MM.1S (cell line): ENCODE data around the gene SLC13A3.

Source experiments
- DNase-seq: peaks from one replicate; pipeline ENCODE4 v3.0.0-alpha.2; 2015
- H2AFZ ChIP-seq: fragments of 300-600 bp; sonication (generic); 2 replicates; pipeline ENCODE4 v1.6.0; 2016; ENCODE audit warnings: antibody characterized with exemption, low read length
- H3F3A ChIP-seq: fragments of 300-600 bp; sonication (generic); 2 replicates; pipeline ENCODE4 v1.6.1; 2016; ENCODE audit warnings: mild to moderate bottlenecking, antibody characterized with exemption, low read length, moderate library complexity, mixed read lengths; ENCODE audit not compliant: insufficient read depth
- H3K27ac ChIP-seq: fragments of 300-600 bp; sonication (generic); 2 replicates; pipeline ENCODE4 v1.5.1; 2016; ENCODE audit warnings: mild to moderate bottlenecking, low read length
- H3K27me3 ChIP-seq: fragments of 300-600 bp; sonication (generic); replicated peaks from 2 replicates; pipeline ENCODE4 v1.6.0; 2016; ENCODE audit warnings: low read length; ENCODE audit not compliant: insufficient read depth
- H3K36me3 ChIP-seq: fragments of 300-600 bp; sonication (generic); replicated peaks from 2 replicates; pipeline ENCODE4 v1.6.1; 2016; ENCODE audit warnings: mild to moderate bottlenecking, low read length, mixed read lengths; ENCODE audit not compliant: insufficient read depth
- H3K4me1 ChIP-seq: fragments of 300-600 bp; sonication (generic); 2 replicates; pipeline ENCODE4 v1.6.1; 2016; ENCODE audit warnings: low read length, mixed read lengths
- H3K4me2 ChIP-seq: fragments of 300-600 bp; sonication (generic); 2 replicates; pipeline ENCODE4 v1.6.0; 2016; ENCODE audit warnings: low read depth, low read length
- H3K4me3 ChIP-seq: fragments of 300-600 bp; sonication (generic); 2 replicates; pipeline ENCODE4 v1.5.1; 2016; ENCODE audit warnings: low read length, mixed read lengths
- H3K79me2 ChIP-seq: fragments of 300-600 bp; sonication (generic); 2 replicates; pipeline ENCODE4 v1.6.1; 2016; ENCODE audit warnings: mixed run types, low read length, mixed read lengths
- H3K9ac ChIP-seq: fragments of 300-600 bp; sonication (generic); 2 replicates; pipeline ENCODE4 v1.6.1; 2016; ENCODE audit warnings: low read length, mixed read lengths
- H3K9me2 ChIP-seq: fragments of 300-600 bp; sonication (generic); replicated peaks from 2 replicates; pipeline ENCODE4 v1.6.1; 2016; ENCODE audit warnings: mild to moderate bottlenecking, low read length, mixed read lengths; ENCODE audit not compliant: insufficient read depth
- H3K9me3 ChIP-seq: fragments of 300-600 bp; sonication (generic); replicated peaks from 2 replicates; pipeline ENCODE4 v1.6.1; 2016; ENCODE audit warnings: mild to moderate bottlenecking, low read length, mixed read lengths; ENCODE audit not compliant: insufficient read depth
- H4K20me1 ChIP-seq: fragments of 300-600 bp; sonication (generic); 2 replicates; pipeline ENCODE4 v1.6.1; 2016; ENCODE audit warnings: mild to moderate bottlenecking, low read length, moderate library complexity, mixed read lengths; ENCODE audit not compliant: insufficient read depth
- EZH2 ChIP-seq: fragments of 300-600 bp; sonication (generic); optimal IDR thresholded peaks from 2 replicates; pipeline ENCODE3; 2017; ENCODE audit warnings: low read depth, mild to moderate bottlenecking, antibody characterized with exemption, low read length, mixed read lengths
- EZH2phosphoT487 ChIP-seq: fragments of 300-600 bp; sonication (generic); IDR thresholded peaks from 2 replicates; pipeline ENCODE4 v1.6.1; 2018; ENCODE audit warnings: antibody characterized with exemption, low read length
- TF ChIP-seq, protein P1 (sequence below): fragments of 300-600 bp; sonication (generic); IDR thresholded peaks from 2 replicates; pipeline ENCODE4 v1.5.1; 2016; ENCODE audit warnings: antibody characterized with exemption, low read length, mixed read lengths

Gene SLC13A3

DNA sequence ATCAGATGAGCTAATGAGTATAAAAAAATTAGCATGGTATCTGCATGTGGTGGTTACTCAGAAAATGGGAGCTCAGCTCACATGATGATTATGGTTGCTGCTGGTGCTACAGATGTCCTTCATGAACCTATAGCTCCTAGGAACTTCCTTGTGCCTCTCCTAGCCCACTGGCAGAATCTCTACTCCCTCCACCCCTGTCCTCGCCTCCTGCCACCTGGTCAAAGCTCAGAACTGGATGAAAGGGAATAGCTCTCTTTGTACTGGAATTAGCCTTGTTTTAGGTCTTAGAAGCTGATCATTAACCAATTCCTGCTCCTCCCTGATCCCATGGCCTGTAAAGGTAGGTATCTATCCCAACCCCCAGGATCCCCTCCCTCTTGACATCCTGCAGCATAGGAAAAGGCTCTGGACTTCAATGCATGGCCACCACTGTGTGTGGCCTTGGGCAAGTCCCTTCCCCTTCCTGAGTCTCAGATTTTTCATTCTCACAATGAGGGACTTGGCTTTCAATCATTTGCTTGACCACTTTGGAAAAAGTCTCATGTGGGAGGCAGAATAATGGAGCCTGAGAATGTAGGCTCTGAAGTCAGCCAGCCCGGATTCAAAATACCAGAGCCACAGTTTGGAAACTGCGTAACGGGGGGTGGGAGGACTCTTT, 43.9 kb downstream of the SLC13A3 start:
- TF ChIP-seq EZH2: no peak
- TF ChIP-seq, protein P1, sequence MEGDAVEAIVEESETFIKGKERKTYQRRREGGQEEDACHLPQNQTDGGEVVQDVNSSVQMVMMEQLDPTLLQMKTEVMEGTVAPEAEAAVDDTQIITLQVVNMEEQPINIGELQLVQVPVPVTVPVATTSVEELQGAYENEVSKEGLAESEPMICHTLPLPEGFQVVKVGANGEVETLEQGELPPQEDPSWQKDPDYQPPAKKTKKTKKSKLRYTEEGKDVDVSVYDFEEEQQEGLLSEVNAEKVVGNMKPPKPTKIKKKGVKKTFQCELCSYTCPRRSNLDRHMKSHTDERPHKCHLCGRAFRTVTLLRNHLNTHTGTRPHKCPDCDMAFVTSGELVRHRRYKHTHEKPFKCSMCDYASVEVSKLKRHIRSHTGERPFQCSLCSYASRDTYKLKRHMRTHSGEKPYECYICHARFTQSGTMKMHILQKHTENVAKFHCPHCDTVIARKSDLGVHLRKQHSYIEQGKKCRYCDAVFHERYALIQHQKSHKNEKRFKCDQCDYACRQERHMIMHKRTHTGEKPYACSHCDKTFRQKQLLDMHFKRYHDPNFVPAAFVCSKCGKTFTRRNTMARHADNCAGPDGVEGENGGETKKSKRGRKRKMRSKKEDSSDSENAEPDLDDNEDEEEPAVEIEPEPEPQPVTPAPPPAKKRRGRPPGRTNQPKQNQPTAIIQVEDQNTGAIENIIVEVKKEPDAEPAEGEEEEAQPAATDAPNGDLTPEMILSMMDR: no peak
- TF ChIP-seq EZH2phosphoT487: no peak
- Histone ChIP-seq H4K20me1 (no peaks in the 10 kb centered on the region), H2AFZ (no peak overlapping the region), H3K36me3 (no peaks in the 10 kb centered on the region), H3K4me3 (no peak overlapping the region), H3K27me3 (no peaks in the 10 kb centered on the region), H3K9me3 (no peaks in the 10 kb centered on the region), H3K27ac (no peak overlapping the region), H3K79me2 (no peaks in the 10 kb centered on the region), H3K4me2 (no peak overlapping the region), H3K9me2 (no peaks in the 10 kb centered on the region), H3K9ac (no peak overlapping the region), H3K4me1 (no peaks in the 10 kb centered on the region), H3F3A (no peaks in the 10 kb centered on the region)
- no peak for DNase-seq

DNA sequence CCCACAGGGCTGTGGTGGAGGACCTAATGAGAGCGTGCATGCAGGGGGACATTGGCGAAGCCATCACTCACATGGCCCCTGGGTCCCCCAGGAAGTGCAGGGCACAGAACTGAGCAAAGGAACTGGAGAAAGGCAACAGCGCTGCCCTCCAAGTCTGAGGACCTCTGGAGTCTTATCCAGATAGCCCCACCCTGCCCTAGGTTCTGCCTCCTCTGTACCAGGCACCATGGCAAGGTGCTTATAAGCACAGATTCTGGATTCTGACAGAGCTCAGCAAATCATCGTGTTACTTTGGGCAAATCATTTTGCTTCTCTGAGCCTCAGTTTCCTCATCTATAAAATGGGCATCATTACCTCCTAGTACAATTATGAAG, 44.5 kb downstream of the SLC13A3 start:
- Histone ChIP-seq H3K27ac (no peak overlapping the region), H3K27me3 (no peaks in the 10 kb centered on the region), H3K36me3 (no peaks in the 10 kb centered on the region), H3K79me2 (no peaks in the 10 kb centered on the region), H4K20me1 (no peaks in the 10 kb centered on the region), H3K9me3 (no peaks in the 10 kb centered on the region), H2AFZ (no peak overlapping the region), H3F3A (no peaks in the 10 kb centered on the region), H3K4me3 (no peak overlapping the region), H3K9me2 (no peaks in the 10 kb centered on the region), H3K9ac (no peak overlapping the region), H3K4me1 (no peaks in the 10 kb centered on the region), H3K4me2 (no peak overlapping the region)
- TF ChIP-seq EZH2 (no peak), EZH2phosphoT487 (no peak)
- TF ChIP-seq, protein P1: no peak
- no peak for DNase-seq

DNA sequence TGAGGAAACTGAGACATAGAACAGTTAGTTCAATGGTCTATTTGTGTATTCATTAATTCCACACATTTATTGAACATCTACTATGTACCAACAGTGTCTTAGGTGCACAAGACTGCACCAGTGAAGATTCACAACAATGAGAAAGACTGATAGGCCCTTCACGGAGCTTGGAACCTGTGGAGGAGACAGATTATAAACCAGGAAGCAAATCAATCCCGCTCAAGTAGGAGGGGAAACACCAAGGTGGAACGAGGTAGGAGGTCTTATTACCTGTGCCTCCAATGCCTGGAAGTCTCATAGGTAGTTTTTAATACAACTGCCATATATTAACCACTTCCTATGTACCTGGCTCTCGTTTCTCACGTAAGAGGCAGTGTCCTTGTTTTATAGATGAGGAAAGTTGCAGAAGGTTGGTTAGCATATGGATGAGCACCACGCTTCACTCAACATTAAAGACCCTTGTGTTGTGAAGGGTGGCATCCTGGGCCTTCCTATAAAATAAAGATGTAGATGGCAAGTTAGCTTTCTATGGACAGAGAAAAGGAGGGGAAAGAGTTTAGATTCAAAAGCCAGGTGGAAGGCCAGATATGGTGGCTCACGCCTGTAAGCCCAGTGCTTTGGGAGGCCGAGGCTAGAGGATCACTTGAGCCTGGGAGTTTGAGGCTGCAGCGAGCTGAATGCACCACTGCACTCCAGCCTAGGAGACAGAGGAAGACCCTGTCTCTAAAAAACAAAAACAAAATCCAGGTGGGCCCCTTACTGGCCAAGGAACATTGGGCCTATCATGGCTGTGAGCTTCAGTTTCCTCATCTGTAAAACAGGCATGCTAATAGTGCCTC, 45.1 kb downstream of the SLC13A3 start:
- H3K9me2 ChIP-seq: no peaks in the 10 kb centered on the region
- H3F3A ChIP-seq: no peaks in the 10 kb centered on the region
- no peaks in the 10 kb centered on the region for H3K79me2 ChIP-seq
- no peaks in the 10 kb centered on the region for H3K4me1 ChIP-seq
- no peak overlapping the region for H3K4me2 ChIP-seq
- no peak for DNase-seq
- H3K9ac ChIP-seq: no peak overlapping the region
- TF ChIP-seq, protein P1: no peak
- TF ChIP-seq EZH2phosphoT487: no peak
- no peak for TF ChIP-seq EZH2
- no peak overlapping the region for H3K4me3 ChIP-seq
- no peak overlapping the region for H2AFZ ChIP-seq
- H3K27ac ChIP-seq: no peak overlapping the region
- no peaks in the 10 kb centered on the region for H3K27me3 ChIP-seq
- H3K9me3 ChIP-seq: no peaks in the 10 kb centered on the region
- H3K36me3 ChIP-seq: no peaks in the 10 kb centered on the region
- no peaks in the 10 kb centered on the region for H4K20me1 ChIP-seq
